ENCODE measurements around the gene PRKCG.

The PRKCG gene

GRCh38 chr19:53900191-53900860, 18.3 kb downstream of the PRKCG start:
- no peak for DNase-seq

GRCh38 chr19:53903055-53903680, 21.2 kb downstream of the PRKCG start:
- DNase-seq: no peak

GRCh38 chr19:53904909-53905308, 22.9 kb downstream of the PRKCG start:
- DNase-seq: no peak

- DNase-seq: no peak
These were observed 23.8 kb downstream of the PRKCG start for GRCh38 chr19:53905787-53906186.

- DNase-seq: no peak
These were observed 24.5 kb downstream of the PRKCG start for GRCh38 chr19:53906211-53907192.

GRCh38 chr19:53907193-53907581, 25.2 kb downstream of the PRKCG start:
- no peak for DNase-seq

- DNase-seq: no peak
These were observed 25.7 kb downstream of the PRKCG start for GRCh38 chr19:53907690-53908089.

- no peak for DNase-seq
These were observed 26.3 kb downstream of the PRKCG start for GRCh38 chr19:53908106-53908934.

- DNase-seq: no peak
These were observed 27.0 kb downstream of the PRKCG start, which contains the start of gene CACNG7 for GRCh38 chr19:53908935-53909415. Gene CACNG7, plus strand, starts transcription at chr19:53909278. Its CDS starts 3,554 bp downstream, at chr19:53912832.

- no peak for DNase-seq
These were observed 27.6 kb downstream of the PRKCG start for GRCh38 chr19:53909471-53910169.

- DNase-seq: no peak
These were observed 28.1 kb downstream of the PRKCG start for GRCh38 chr19:53910170-53910518.

- DNase-seq: no peak
These were observed 30.7 kb downstream of the PRKCG start for GRCh38 chr19:53912653-53913052.

- no peak for DNase-seq
These were observed 33.0 kb downstream of the PRKCG start for GRCh38 chr19:53915000-53915399.

GRCh38 chr19:53916004-53916403, 34.0 kb downstream of the PRKCG start:
- DNase-seq: no peak

GRCh38 chr19:53917356-53917755, 35.4 kb downstream of the PRKCG start:
- DNase-seq: no peak

- no peak for DNase-seq
These were observed 45.7 kb downstream of the PRKCG start for GRCh38 chr19:53927739-53928138.

GRCh38 chr19:53936029-53936428, 54.0 kb downstream of the PRKCG start:
- no peak for DNase-seq

GRCh38 chr19:53942001-53942786, 60.2 kb downstream of the PRKCG start:
- DNase-seq: no peak

- no peak for DNase-seq
These were observed 62.4 kb downstream of the PRKCG start for GRCh38 chr19:53944416-53944815.

GRCh38 chr19:53944933-53945332, 62.9 kb downstream of the PRKCG start:
- DNase-seq: no peak

- DNase-seq: no peak
These were observed 63.4 kb downstream of the PRKCG start for GRCh38 chr19:53945441-53945840.

All from T1000 (cell line).